ENCODE measurements around the gene ARHGAP15.

GRCh38 chr2:143616452-143616851 is 487.2 kb downstream of the ARHGAP15 start:
- TF ChIP-seq CTCF (conservative IDR thresholded peaks at IDR 0.05; ENCODE audit: low read length): no peak
- TF ChIP-seq EZH2phosphoT487 (IDR thresholded peaks at IDR 0.05; ENCODE audit: borderline replicate concordance, low read depth, low read length): no peak

Data from OCI-LY7 (cell line).